Fibroblast of the aortic adventitia (primary cell): ENCODE data around the gene FBXL7. TPM values are rescaled to one million over a fixed set of nuclear protein-coding genes. Genes with fewer than 3 reads are reported as not detected.

Source experiments
- DNase-seq: peaks from one replicate; pipeline ENCODE4 v3.0.0-alpha.2; 2010; ENCODE audit warnings: low read depth
- H3K4me3 ChIP-seq: 2 replicates; pipeline ENCODE4 v1.5.1; 2011; ENCODE audit warnings: low read depth, mild to moderate bottlenecking, control low read depth, low read length, moderate library complexity
- CTCF ChIP-seq: IDR thresholded peaks from 2 replicates; pipeline ENCODE4 v1.5.1; 2011; ENCODE audit warnings: mild to moderate bottlenecking, low read length, control low read depth, inconsistent platforms; ENCODE audit not compliant: insufficient read depth
- total RNA-seq: library from RNA; depleted of rRNA; stranded (reverse); fragments of >200 nt; gene quantifications from 2 replicates; pipeline ENCODE4 v1.2.3, GENCODE V29; 2012; ENCODE audit warnings: low replicate concordance

The FBXL7 gene
- total RNA-seq, 1 donor, result 12.4 TPM

GRCh38 chr5:15889001-15889400 lies 389.0 kb downstream of the FBXL7 start:
- no peak overlapping the region for H3K4me3 ChIP-seq
- DNase-seq, result no peak
- no peak for TF ChIP-seq CTCF

- no peak for TF ChIP-seq CTCF
These were observed 393.9 kb downstream of the FBXL7 start for GRCh38 chr5:15893866-15894265.

GRCh38 chr5:15897656-15898055 lies 397.7 kb downstream of the FBXL7 start:
- TF ChIP-seq CTCF, result no peak
- no peak overlapping the region for H3K4me3 ChIP-seq
- DNase-seq, result peak; percentile 39

More at GRCh38 chr5:15893866-15894265, 393.9 kb downstream of the FBXL7 start:
- no peak overlapping the region for H3K4me3 ChIP-seq
- DNase-seq, result no peak

GRCh38 chr5:15898641-15899040 lies 398.7 kb downstream of the FBXL7 start:
- TF ChIP-seq CTCF, result no peak
- H3K4me3 ChIP-seq, result no peak overlapping the region
- no peak for DNase-seq

GRCh38 chr5:15899481-15899880 lies 399.5 kb downstream of the FBXL7 start:
- no peak overlapping the region for H3K4me3 ChIP-seq
- DNase-seq, result no peak
- no peak for TF ChIP-seq CTCF

GRCh38 chr5:15901151-15901550 lies 401.2 kb downstream of the FBXL7 start:
- no peak overlapping the region for H3K4me3 ChIP-seq
- TF ChIP-seq CTCF, result no peak
- DNase-seq, result no peak

GRCh38 chr5:15902066-15902465 lies 402.1 kb downstream of the FBXL7 start:
- no peak for TF ChIP-seq CTCF
- DNase-seq, result no peak
- no peak overlapping the region for H3K4me3 ChIP-seq
